GM19438 (cell line): ENCODE results near the gene CAND2.

Experiments
- ATAC-seq: cut with Tn5 transposase; IDR thresholded peaks from one replicate; pipeline ENCODE4 v1.9.1; 2021; ENCODE audit warnings: low read depth; ENCODE audit not compliant: unreplicated experiment

Gene CAND2

DNA sequence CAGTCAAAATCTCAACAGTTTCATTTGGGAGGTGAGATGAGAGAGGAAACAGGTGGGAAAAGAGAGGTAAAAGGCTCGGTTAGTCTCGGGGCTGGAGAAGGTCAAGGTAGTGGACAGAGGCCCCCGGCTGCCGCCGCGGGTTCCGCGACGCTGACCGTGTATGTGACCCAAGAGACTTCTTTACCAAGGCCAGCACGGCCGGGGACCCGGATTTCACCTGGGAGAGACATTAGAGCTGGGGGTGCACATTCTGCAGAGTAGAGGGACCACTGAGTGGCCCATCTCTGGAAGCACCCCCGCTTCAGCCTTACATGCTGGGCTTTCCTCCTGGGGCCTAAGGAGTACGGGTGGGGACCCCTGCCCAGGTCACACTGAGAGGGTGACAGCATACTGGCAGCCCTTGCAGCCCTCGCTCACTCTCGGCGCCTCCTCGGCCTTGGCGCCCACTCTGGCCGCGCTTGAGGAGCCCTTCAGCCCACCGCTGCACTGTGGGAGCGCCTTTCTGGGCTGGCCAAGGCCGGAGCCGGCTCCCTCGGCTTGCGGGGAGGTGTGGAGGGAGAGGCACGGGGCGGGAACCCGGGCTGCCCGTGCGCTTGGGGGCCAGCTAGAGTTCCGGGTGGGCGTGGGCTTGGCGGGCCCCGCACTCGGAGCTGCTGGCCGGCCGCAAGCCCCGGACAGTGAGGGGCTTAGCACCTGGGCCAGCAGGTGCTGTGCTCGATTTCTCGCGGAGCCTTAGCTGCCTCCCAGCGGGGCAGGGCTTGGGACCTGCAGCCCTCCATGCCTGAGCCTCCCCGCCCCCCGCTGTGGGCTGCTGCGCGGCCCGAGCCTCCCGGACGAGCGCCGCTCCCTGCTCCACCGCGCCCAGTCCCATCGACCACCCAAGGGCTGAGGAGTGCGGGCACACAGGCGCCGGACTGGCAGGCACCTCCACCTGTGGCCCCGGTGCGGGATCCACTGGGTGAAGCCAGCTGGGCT lies 86.1 kb downstream of the CAND2 start:
- no peak for ATAC-seq

DNA sequence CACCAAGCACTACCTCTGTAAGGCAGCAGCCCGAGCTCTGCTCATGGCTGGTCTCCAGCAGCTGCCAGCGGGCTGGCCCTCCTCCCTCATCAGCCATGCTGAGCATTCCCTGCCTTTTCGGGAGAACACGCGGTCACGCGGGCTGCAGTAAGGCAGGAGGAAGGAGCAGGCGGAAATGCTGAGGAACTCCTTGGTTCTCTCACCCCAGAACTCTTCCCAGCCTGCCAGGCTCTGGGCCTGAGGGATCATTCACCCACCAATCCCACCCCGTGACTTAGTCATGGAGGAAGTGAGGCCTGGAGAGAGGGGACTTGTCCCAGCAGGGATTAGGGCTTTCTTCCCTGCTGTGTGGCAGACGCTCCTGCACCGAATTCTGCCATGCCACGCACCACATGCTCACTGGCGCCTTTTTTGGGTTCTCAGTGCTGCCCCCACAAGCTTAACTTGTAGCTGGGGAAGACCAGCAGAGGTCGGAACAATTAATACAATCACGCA lies 87.8 kb downstream of the CAND2 start:
- no peak for ATAC-seq
